SH-SY5Y (cell line): ENCODE measurements around the gene TMEM45A.

Experiments used
- GATA2 ChIP-seq: IDR thresholded peaks from 2 replicates; pipeline ENCODE4 v1.6.1; 2011; ENCODE audit warnings: mild to moderate bottlenecking, low read depth, low read length
- GATA3 ChIP-seq: IDR thresholded peaks from 2 replicates; pipeline ENCODE4 v1.6.1; 2011; ENCODE audit warnings: low read depth, mild to moderate bottlenecking, low read length, moderate library complexity

GRCh38 chr3:100578646-100579045, 86.2 kb downstream of the TMEM45A start:
- TF ChIP-seq GATA2 (no peak), GATA3 (no peak)
